K562 (cell line): ENCODE measurements around the gene INTS12.
"Not testable (repeated sequence)": the region's sequence is repeated elsewhere in the genome, so short reads cannot be mapped to it uniquely, and the experiment has no call there.

ENCODE experiments used
- ATF3 ChIP-seq, 2 experiments: fragments of 450-650 bp in 1 of 2; sonication (generic) in 1 of 2; formaldehyde crosslinking in 1 of 2; IDR thresholded peaks in 1 of 2; conservative IDR thresholded peaks in 1 of 2; 2 replicates each; pipeline versions ENCODE4 v1.6.1 to v1.8.1; 2016 to 2023; ENCODE audit warnings: mild to moderate bottlenecking in 2 of 2, moderate library complexity in 2 of 2, inconsistent platforms in 1 of 2, missing genetic modification reagents in 1 of 2
- FOXM1 ChIP-seq, 2 experiments: fragments of 450-650 bp in 1 of 2; sonication (generic) in 1 of 2; formaldehyde crosslinking in 1 of 2; IDR thresholded peaks; 2 replicates each; pipeline versions ENCODE4 v1.6.1 to v1.9.0; 2017 to 2022; ENCODE audit warnings: low read depth in 2 of 2, mild to moderate bottlenecking in 2 of 2, missing genetic modification reagents in 1 of 2, moderate library complexity in 1 of 2
- NRF1 ChIP-seq, 2 experiments: fragments of 450-650 bp; IDR thresholded peaks in 1 of 2; conservative IDR thresholded peaks in 1 of 2; 2 replicates each; pipeline ENCODE4 v1.6.1; 2014; ENCODE audit warnings: mild to moderate bottlenecking in 2 of 2
- POLR2AphosphoS5 ChIP-seq: IDR thresholded peaks from 2 replicates; pipeline ENCODE4 v1.6.1; 2011; ENCODE audit warnings: mild to moderate bottlenecking, low read depth, low read length, moderate library complexity; ENCODE audit not compliant: control insufficient read depth, insufficient read depth
- SP1 ChIP-seq: sonication (generic); formaldehyde crosslinking; IDR thresholded peaks from 2 replicates; pipeline ENCODE4 v1.8.1; 2022; ENCODE audit warnings: mild to moderate bottlenecking, missing genetic modification reagents
- ZEB2 ChIP-seq: fragments of 450-650 bp; IDR thresholded peaks from 2 replicates; pipeline ENCODE4 v1.6.1; 2016
- TF ChIP-seq, protein P1 (sequence below): sonication (generic); formaldehyde crosslinking; IDR thresholded peaks from 2 replicates; pipeline ENCODE4 v1.8.0; 2022; ENCODE audit warnings: mild to moderate bottlenecking, missing genetic modification reagents

GRCh38 chr4:105735217-105735616 lies 26.7 kb upstream of the INTS12 start:
- not testable (repeated sequence) for TF ChIP-seq SP1 (CRISPR knock-in tag); ZEB2; POLR2AphosphoS5; NRF1 (conservative IDR thresholded peaks at IDR 0.05 in 1 of 2, IDR thresholded peaks at IDR 0.05 in 1 of 2); FOXM1 (IDR thresholded peaks at IDR 0.05; ENCODE audit: low read depth); FOXM1 (CRISPR knock-in tag; IDR thresholded peaks at IDR 0.05; ENCODE audit: low read depth); ATF3 (IDR thresholded peaks at IDR 0.05); ATF3 (CRISPR knock-in tag; conservative IDR thresholded peaks at IDR 0.05)
- TF ChIP-seq, protein P1, sequence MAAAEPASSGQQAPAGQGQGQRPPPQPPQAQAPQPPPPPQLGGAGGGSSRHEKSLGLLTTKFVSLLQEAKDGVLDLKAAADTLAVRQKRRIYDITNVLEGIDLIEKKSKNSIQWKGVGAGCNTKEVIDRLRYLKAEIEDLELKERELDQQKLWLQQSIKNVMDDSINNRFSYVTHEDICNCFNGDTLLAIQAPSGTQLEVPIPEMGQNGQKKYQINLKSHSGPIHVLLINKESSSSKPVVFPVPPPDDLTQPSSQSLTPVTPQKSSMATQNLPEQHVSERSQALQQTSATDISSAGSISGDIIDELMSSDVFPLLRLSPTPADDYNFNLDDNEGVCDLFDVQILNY = not testable (repeated sequence)
